HG03064 (cell line): ENCODE measurements around the gene COLGALT1.
"Not testable (repeated sequence)": the region's sequence is repeated elsewhere in the genome, so short reads cannot be mapped to it uniquely, and the experiment has no call there.

Experiments
- ATAC-seq: cut with Tn5 transposase; IDR thresholded peaks from one replicate; pipeline ENCODE4 v1.9.1; 2021; ENCODE audit warnings: low read depth; ENCODE audit not compliant: unreplicated experiment

The COLGALT1 gene

DNA sequence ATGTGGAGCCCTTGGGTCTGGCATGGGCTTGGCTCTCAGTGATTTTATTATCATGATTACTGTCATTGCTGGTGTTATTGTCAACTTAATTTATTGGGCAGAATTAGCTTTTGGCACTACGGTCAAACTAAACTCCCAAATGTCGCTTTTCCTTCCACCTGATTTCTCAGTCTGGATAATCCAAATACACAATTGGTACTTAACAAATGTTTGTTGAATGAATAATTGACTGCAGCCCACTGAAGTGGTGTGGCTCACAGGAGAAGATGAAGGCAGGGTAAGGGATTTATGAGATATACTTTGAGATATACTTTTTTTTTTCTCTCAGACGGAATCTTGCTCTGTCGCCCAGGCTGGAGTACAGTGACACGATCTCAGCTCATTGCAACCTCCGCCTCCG, 1.5 kb downstream of the COLGALT1 start:
- ATAC-seq = no peak

DNA sequence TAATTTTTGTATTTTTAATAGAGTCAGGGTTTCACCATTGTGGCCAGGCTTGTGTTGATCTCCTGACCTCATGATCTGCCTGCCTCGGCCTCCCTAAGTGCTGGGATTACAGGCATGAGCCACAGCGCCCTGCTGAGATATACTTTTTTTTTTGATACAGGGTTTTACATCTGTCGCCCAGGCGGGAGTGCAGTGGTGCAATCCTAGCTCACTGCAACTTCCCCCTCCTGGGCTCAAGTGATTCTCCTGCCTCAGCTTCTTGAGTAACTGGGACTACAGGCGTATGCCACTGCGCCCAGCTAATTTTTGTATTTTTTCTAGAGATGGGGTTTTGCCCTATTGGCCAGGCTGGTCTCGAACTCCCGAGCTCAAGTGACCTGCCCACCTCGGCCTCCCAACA, 2.0 kb downstream of the COLGALT1 start:
- no peak for ATAC-seq

DNA sequence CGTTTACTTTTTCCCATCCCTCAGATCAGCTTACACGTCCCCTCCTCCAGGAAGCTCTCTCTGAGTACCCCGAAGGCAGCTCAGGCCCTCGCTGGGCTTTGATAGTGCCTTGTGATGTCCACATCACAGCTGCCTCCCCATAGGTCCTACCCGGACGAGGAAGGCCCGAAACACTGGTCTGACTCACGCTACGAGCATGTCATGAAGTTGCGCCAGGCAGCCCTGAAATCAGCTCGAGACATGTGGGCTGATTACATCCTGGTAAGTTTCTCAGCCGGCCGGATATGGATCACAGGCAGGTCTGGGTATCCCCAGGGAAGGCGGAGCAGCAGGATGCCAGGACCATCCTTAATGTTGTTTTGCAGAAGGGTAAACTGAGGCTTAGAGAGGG, 4.8 kb downstream of the COLGALT1 start:
- ATAC-seq = no peak

DNA sequence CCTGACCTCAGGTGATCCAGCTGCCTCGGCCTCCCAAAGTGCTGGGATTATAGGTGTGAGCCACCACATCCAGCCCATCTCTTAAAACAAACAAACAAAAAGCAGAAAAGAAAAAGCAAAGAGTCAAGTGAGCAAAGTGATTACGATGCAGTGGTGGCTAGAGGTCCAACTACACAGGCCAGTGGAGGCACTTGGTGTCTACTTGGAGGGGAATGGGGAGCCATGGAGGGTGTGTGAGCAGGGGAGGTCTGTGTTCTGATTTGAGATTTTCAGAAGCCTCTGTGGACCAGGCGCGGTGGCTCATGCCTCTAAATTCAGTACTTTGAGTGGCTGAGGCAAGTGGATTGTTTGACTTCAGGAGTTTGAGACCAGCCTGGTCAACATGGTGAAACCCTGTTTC, 6.6 kb downstream of the COLGALT1 start:
- ATAC-seq = no peak

DNA sequence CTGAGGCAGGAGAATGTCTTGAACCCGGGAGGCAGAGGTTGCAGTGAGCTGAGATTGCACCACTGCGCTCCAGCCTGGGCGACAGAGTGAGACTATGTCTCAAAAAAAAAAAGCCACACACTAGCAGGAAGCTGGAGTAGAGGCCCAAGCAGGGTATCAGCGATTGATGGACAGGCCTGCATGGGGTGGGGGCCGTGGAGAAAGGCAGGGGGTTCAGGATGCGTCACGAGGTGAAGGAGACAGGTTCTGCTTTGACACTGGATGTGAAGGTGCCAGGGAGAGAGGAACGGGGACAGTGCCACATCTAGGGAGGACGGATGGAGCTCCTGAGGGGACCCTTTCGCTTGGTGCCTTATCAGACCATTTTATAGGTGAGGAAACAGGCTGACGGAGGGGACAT, 7.1 kb downstream of the COLGALT1 start:
- ATAC-seq = no peak

DNA sequence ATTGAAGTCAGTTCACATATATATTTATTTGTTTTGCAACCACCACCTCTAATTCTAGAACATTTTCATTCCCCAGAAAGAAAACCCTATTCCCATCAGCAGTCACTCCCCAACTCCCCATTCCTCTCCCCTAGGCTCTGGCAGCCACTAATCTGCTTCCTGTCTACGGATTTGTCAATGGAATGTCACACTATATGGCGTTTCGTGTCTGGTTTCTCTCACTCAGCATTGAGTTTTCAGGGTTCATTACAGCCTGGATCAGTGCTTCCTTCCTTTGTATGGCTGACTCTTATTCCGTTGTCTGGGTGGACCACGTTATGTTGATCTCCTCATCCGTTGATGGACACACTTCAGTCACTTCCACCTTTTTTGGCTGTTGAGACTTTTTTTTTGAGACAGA, 9.3 kb downstream of the COLGALT1 start:
- ATAC-seq = no peak

DNA sequence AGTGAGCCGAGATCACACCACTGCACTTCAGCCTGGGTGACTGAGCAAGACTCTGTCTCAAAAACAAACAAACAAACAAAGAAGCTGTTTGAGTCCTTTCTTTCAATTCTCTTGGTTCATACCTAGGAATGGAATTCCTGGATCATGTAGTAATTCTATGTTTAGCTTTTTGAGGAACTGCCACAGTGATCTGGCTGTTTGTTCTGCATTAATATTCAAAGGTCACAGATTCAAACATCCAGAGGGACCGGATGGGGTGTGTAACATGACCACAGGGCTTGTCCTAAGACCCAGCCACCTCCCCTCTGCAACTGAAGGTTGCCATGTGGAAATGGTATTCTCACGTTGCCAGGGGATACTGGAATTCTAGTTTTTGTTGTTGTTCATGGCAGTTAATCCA, 10.2 kb downstream of the COLGALT1 start:
- no peak for ATAC-seq

DNA sequence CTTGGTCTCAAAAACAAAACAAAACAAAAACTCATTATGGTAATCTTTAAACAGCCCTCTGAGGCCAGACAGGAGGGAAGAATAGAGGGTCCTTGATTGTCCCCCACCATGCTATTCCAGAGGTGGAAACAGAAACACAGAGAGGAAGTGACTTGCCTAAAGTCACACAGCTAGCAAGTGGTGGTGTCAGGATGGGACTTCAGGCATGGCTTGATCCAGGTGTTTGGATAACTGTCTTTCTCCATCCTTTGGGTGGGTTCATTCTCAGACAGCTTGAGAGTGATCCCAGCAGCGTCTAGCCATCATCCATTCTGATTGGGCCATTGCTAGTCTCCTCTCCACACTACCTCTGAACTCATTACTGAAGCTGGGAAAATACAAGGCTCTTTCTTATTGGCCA, 12.5 kb downstream of the COLGALT1 start:
- no peak for ATAC-seq

DNA sequence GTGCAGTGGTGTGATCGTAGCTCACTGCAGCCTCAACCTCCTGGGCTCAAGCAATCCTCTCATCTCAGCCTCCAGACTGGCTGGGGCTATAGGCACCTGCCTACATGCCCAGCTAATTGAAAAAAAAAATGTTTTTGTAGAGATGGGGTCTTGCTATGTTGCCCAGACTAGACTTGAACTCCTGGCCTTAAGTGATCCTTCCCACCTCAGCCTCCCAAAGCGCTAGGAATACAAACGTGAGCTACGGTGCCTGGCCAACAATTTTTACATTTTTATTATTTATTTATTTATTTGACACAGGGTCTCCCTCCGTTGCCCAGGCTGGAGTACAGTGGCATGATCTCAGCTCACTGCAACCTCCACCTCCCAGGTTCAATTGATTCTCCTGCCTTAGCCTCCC, 14.8 kb downstream of the COLGALT1 start:
- not testable (repeated sequence) for ATAC-seq

DNA sequence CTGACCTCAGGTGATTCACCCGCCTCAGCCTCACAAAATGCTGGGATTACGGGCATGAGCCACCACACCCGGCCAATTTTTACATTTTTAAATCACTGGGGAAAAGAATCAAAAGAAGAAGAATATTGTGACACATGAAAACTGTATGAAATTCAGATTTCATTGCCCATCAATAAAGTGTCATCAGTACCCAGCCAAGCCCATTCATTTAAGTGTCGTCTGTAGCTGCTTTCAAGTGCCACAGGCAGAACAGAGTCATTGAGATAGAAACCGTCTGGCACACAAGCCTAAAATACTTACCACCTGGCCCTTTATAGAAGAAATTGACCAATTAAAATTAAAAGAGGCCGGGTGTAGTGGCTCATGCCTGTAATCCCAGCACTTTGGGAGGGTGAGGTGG, 15.3 kb downstream of the COLGALT1 start:
- ATAC-seq = no peak

DNA sequence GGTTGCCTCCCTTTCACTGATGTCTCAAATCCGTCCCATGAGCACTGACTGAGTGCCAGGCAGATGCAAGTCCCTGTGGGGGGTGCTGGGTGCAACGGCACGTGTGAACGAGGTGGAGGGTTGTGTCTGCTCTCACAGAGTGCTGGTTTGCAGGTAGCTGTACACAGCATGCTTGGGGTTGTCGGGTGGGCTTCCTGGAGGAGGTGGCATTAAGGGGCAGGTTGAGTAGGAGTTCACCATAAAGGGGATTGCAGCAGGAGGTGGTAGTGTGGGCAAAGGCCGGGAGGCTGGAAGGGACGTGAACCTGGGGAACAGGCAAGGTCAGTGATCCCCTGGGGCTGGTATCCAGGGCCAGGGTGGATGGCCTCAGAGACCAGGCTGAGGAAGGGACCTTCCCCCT, 17.2 kb downstream of the COLGALT1 start:
- no peak for ATAC-seq

DNA sequence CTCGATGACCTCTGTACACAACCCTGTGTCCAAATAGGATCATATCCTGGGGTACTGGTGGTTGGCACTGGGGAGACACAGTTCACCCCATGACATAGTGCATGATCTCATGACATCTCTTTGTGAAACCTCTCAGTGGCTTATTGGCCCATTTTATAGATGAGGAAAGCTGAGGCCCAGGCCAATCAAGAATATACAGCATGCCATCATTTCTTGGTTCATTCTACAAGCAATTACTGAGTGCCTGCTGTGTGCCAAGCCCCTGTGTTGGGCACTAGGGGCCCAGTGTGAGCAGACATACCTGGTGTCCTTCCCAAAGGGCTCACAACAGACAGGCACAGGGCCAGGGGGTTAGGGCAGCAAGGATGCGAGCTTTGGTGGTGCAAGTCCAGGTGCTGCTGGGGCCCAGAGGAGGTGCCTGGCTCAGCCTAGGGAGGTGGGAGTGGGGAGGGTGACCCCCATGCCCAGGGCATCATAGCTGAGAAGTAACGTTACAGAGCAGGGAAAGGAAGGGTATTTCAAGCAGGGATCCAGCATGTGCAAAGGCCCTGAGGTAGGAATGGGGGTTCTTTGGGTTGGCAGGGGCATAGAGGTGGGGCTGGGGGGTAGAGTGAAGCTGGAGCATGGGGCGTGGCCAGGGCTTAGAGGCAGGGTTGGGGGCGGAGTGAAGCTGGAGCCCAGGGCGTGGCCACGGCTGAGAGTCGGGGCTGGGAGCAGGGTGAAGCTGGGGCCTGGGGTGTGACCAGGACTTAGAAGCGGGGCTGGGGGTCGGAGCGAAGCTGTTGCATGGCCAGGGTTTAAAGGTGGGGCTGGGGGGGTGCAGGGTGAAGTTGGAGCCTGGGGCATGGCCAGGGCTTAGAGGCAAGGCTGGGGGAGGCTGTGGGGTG, 20.7 kb downstream of the COLGALT1 start:
- ATAC-seq = no peak

DNA sequence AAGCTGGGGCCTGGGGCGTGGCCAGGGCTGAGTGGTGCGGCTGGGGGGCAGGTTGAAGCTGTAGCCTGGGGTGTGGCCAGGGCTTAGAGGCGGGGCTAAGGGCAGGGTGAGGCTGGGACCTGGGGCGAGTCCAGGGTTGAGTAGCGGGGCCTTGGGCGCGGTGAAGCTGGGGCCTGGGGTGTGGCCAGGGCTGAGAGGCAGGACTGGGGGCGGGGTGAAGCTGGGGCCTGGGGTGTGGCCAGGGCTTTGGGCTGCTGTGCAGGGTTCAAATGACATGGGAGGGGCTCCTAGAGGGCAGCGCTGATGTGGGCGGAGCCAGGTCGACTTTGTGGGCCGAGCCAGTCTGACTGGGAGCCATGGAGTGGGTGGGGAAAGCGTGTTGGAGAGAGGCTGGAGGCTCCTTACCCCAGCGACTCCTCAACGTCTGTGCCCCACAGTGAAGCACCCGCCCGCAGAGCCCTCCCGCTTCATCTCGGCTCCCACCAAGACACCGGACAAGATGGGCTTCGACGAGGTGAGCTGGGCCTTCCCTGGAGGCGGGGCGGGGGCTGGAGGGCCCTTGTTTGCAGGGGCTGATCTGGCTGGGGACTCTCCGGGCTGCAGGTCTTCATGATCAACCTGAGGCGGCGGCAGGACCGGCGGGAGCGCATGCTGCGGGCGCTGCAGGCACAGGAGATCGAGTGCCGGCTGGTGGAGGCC, 21.5 kb downstream of the COLGALT1 start:
- no peak for ATAC-seq

DNA sequence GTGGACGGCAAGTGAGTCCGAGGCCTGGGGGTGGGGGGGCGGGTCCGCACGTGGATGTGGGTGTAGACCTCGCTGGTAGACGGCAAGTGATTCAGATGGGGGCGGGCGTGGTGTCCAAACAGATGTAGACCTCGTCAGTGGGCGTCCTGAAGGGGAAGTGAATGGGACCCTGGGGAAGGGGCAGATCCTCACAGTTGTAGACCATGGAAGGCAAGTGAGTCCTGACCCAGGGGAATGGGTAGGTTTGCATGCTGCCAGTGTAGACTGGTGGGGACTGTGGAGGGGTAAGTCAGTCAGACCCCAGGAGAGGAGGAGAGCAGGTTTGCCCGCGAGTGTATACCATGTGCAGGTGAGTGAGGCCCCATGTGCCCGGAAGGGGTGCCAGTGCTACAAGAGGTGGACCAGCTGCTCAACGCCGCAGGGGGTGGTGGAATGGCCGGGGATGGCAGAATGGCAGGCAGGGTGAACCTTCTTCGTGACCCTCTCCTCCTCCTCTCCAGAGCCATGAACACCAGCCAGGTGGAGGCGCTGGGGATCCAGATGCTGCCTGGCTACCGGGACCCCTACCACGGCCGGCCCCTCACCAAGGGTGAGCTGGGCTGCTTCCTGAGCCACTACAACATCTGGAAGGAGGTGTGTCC, 22.1 kb downstream of the COLGALT1 start:
- no peak for ATAC-seq

DNA sequence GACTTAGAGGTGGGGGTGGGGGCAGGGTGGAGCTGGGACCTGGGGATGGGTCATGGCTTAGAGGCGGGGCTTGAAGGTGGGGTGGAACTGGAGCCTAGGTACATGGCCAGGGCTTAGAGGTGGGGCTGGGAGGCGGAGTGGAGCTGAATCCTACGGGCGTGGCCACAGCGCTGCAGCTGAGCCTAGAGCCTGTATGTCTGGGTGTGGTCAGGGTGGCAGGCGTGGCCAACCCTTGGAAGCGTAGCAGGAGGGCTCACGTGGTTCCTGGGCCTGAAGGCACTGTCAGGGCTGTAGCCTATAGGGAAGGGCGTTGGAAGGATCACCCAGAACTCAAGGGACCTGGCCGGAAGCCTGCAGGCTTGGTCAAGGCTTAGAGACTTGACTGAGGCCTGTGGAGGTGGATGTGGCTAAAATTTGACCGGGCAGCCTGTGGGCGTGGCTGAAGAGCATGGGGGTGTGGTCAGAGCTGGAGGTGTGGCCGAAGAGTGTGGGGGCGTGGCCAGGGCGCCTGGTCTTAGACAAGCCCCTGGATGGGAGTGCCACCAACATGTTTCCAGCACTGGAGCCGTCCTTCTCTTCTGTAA, 24.3 kb downstream of the COLGALT1 start:
- no peak for ATAC-seq

DNA sequence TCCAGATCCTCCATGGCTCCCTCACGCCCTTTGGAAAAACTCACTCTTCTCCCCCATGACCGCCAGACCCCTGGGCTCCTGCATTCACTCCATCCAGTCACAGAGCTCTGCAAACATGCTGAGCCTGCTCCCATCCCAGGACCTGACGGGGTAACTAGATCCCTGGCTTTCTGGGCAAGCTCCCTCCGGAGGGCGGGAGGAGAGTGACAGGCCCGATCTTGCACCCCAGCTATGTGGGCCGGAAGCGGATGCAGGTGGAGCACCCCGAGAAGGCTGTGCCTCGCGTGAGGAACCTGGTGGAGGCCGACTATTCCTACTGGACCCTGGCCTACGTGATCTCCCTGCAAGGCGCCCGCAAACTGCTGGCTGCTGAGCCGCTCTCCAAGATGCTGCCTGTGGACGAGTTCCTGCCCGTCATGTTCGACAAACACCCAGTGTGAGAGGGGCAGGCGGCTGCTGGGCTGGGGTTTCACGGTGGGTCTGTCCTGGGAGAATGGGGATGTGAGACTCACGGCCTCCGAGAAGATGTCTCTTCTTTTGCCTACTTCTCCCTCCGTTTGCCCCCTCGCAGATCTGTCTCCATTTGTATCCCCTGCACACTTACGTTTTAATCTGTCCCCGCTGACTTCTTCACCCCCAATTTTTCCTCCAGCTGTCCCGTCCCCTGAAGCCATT, 25.2 kb downstream of the COLGALT1 start:
- ATAC-seq = no peak

DNA sequence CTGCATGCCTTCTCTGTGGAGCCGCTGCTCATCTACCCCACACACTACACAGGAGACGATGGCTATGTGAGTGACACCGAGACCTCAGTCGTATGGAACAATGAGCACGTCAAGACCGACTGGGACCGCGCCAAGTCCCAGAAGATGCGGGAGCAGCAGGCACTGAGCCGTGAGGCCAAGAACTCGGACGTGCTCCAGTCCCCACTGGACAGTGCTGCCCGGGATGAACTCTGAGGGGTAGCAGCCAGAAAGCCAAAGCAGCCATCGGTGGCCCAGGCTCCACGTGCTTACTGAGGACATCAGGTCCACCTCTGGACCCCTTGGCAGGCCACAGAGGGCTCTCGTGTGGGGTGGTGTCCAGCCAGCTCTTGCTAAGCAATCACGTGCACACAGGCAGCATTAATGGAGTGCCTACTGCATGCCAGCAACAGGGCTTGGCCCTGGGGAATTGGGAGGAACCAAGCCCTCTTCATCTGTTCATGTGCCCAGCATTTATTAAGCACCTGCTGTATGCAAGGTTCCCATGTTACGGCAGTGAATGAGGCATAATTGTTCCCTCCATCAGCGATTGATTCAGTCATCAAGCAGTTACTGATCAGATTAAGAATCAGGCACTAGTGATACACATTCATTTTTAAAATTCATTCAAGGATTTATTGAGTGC, 25.9 kb downstream of the COLGALT1 start:
- no peak for ATAC-seq

DNA sequence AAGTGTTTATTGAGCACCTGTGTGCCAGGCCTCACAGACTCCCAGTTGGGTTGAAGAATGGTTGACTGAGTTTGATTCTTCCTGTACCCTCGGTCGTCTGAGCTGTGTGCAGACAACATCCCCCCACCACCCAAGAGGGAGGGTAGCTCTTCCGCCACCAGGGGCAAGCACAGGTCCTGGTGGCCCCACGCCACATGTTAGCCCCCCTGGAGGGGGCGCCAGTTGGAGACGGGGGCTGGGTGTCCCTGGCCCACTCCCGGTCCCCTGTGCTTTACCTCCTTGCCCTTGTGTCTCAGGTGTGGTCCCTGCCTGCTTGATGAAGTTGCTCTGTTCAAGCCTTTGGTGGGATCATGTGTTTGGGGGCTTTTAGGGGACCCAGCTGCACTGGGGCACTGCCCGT, 27.2 kb downstream of the COLGALT1 start:
- no peak for ATAC-seq

DNA sequence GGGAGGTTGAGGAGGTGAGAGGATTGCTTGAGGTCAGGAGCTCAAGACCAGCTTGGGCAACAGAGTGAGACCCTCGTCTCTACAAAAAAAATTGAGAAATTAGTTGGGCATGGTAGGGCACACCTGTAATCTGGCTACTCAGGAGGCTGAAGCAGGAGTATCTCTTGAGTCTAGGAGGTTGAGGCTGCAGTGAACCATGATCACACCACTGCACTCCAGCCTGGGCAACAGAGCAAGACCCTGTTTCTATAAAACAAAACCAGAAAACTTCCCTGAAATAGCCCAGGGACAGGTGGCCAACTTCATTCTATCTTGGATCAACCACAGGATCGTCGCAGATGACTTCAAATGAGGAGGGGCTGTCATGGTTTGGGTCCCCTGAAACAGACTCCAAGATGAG, 28.7 kb downstream of the COLGALT1 start:
- ATAC-seq = no peak

DNA sequence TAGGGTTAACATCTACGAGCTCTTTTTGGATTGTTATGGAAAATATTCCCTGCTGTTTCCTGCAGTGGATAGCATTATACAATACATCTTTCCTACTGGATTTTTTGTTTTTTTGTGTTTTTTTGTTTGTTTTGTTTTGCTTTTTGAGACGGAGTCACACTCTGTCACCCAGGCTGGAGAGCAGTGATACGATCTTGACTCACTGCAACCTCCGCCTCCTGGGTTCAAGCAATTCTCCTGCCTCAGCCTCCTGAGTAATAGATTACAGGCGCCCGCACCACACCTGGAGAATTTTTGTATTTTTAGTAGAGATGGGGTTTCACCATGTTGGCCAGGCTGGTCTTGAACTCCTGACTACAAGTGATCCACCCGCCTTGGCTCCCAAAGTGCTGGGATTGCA, 29.9 kb downstream of the COLGALT1 start:
- ATAC-seq = not testable (repeated sequence)
